CD4-positive, alpha-beta T cell (primary cell): ENCODE results near the gene TKFC. TPM values are rescaled to one million over a fixed set of nuclear protein-coding genes. Genes with fewer than 3 reads are reported as not detected.

ENCODE experiments used
- ATAC-seq: fragments of 200-7000 bp; cut with Tn5 transposase; one replicate; pipeline ENCODE4 v1.10.0; 2022; ENCODE audit warnings: mild to moderate bottlenecking; ENCODE audit not compliant: poor library complexity
- CTCF ChIA-PET: fragments of 350-600 bp; sonication (Branson Sonifier 250); formaldehyde crosslinking; loops from one replicate; lab custom pipeline; 2021; ENCODE audit warnings: antibody characterized with exemption, inconsistent platforms; lab: Charles Lee
- POLR2A ChIA-PET: fragments of 350-600 bp; sonication (Branson Sonifier 250); formaldehyde crosslinking; loops from one replicate; lab custom pipeline; 2021; ENCODE audit warnings: antibody characterized with exemption, inconsistent platforms; lab: Charles Lee
- DNase-seq, 14 experiments: peaks; one replicate each; pipeline ENCODE4 v3.0.0-alpha.2; 2013 to 2020; ENCODE audit warnings: mixed read lengths in 2 of 14
- H3K27ac ChIP-seq, 2 donors: one replicate each; pipeline versions ENCODE4 v1.5.1 to v1.7.0; 2013; ENCODE audit warnings: low read length in 2 of 2, low read depth in 1 of 2, mild to moderate bottlenecking in 1 of 2
- H3K27me3 ChIP-seq, 2 experiments: 1 replicate in 1 of 2; 2 replicates in 1 of 2; pipeline versions ENCODE4 v1.6.1 to v1.7.0; 2013; ENCODE audit warnings: low read length in 2 of 2, control low read depth in 1 of 2, mild to moderate bottlenecking in 1 of 2, moderate library complexity in 1 of 2; ENCODE audit not compliant: insufficient read depth in 2 of 2, control insufficient read depth in 1 of 2
- H3K36me3 ChIP-seq: one replicate; pipeline ENCODE4 v1.6.1; 2013; ENCODE audit warnings: low read length, control low read depth; ENCODE audit not compliant: insufficient read depth
- H3K4me1 ChIP-seq: one replicate; pipeline ENCODE4 v1.6.1; 2013; ENCODE audit warnings: low read length, control low read depth; ENCODE audit not compliant: insufficient read depth
- H3K4me3 ChIP-seq: one replicate; pipeline ENCODE4 v1.5.1; 2013; ENCODE audit warnings: mild to moderate bottlenecking, low read length, moderate library complexity
- H3K9me3 ChIP-seq, 2 experiments: 1 replicate in 1 of 2; 2 replicates in 1 of 2; pipeline versions ENCODE4 v1.6.1 to v1.7.0; 2013; ENCODE audit warnings: low read length in 2 of 2, mild to moderate bottlenecking in 2 of 2, control low read depth in 1 of 2, moderate library complexity in 1 of 2; ENCODE audit not compliant: control insufficient read depth in 1 of 2, insufficient read depth in 1 of 2
- H3K27ac Mint-ChIP-seq: one replicate; pipeline ENCODE4 v1.8.0; 2020; ENCODE audit warnings: mixed read lengths
- H3K27me3 Mint-ChIP-seq: one replicate; pipeline ENCODE4 v1.8.0; 2021; ENCODE audit warnings: mixed read lengths
- H3K36me3 Mint-ChIP-seq: one replicate; pipeline ENCODE4 v1.8.0; 2021; ENCODE audit warnings: low read depth, mixed read lengths
- H3K4me1 Mint-ChIP-seq: one replicate; pipeline ENCODE4 v1.8.0; 2021; ENCODE audit warnings: low read depth, mixed read lengths
- H3K4me3 Mint-ChIP-seq: one replicate; pipeline ENCODE4 v1.8.0; 2020; ENCODE audit warnings: mild to moderate bottlenecking, mixed read lengths
- H3K9me3 Mint-ChIP-seq: one replicate; pipeline ENCODE4 v1.8.0; 2020; ENCODE audit warnings: mixed read lengths
- CTCF ChIP-seq: fragments of 200-600 bp; IDR thresholded peaks from one replicate; pipeline ENCODE4 v1.8.0; 2022; ENCODE audit warnings: antibody characterized with exemption, mild to moderate bottlenecking
- intact Hi-C, 2 experiments: fragments of 100-400 bp; cut with DNase I in 1 of 2; cut with micrococcal nuclease in 1 of 2; formaldehyde crosslinking; loops; one replicate each; pipeline versions ENCODE4 v1.15.1 to v1.9.0; 2023 to 2025; cut with DNase I, micrococcal nuclease
- total RNA-seq, 174 experiments: library from RNA in 2 of 174; stranded (reverse) in 2 of 174; gene quantifications; one replicate each; pipeline ENCODE4 v1.2.3 and lab custom pipeline; 2021 to 2026

The TKFC gene
- total RNA-seq, 2 experiments from 2014 or later: 21.8 to 26.3 TPM

GRCh38 chr11:61325649-61326414, 7.2 kb upstream of the TKFC start:
- Histone ChIP-seq H3K4me1 (peaks cover 8% of the 10 kb centered on the region), H3K36me3 (peaks cover 92% of the 10 kb centered on the region), H3K27ac (no peak overlapping the region), H3K27me3 (no peaks in the 10 kb centered on the region), H3K9me3 (no peaks in the 10 kb centered on the region), H3K4me3 (no peak overlapping the region)
- Mint-ChIP-seq H3K27me3 (no peaks in the 10 kb centered on the region), H3K4me3 (no peak overlapping the region), H3K9me3 (no peaks in the 10 kb centered on the region), H3K27ac (no peak overlapping the region), H3K4me1 (peaks cover 32% of the 10 kb centered on the region), H3K36me3 (peaks cover 98% of the 10 kb centered on the region)
- ChIA-PET CTCF (interaction anchor here (2.0 kb wide), 1 partner anchor 10 kb away, joined by 8 read pairs; no protein-coding TSS in a partner anchor), POLR2A (no interaction called here)
- ATAC-seq (no peak), DNase-seq (no peak)
- intact Hi-C loops: no loop called here
- TF ChIP-seq CTCF: no peak

- no peaks in the 10 kb centered on the region for H3K27me3 Mint-ChIP-seq
- H3K4me3 Mint-ChIP-seq: no peak overlapping the region
- POLR2A ChIA-PET: interaction anchor here (0.9 kb wide), 1 partner anchor 34 kb away, joined by 3 read pairs; the partner anchor contains the start of genes CYB561A3 and TMEM138
- no peak for TF ChIP-seq CTCF
- ATAC-seq (no peak), DNase-seq (no peak)
- Histone ChIP-seq H3K4me1 (peaks cover 26% of the 10 kb centered on the region), H3K27ac (no peak overlapping the region), H3K4me3 (no peak overlapping the region), H3K9me3 (no peaks in the 10 kb centered on the region), H3K27me3 (no peaks in the 10 kb centered on the region), H3K36me3 (peaks cover 74% of the 10 kb centered on the region)
- no peak overlapping the region for H3K27ac Mint-ChIP-seq
- intact Hi-C loops: no loop called here
- peaks cover 50% of the 10 kb centered on the region for H3K4me1 Mint-ChIP-seq
- peaks cover 97% of the 10 kb centered on the region for H3K36me3 Mint-ChIP-seq
- no peaks in the 10 kb centered on the region for H3K9me3 Mint-ChIP-seq
- CTCF ChIA-PET: interaction anchor here (1.3 to 2.0 kb wide), 3 partner anchors 8 to 108 kb away, joined by 3 to 8 read pairs (median 6); no protein-coding TSS in a partner anchor
Measured at GRCh38 chr11:61327669-61328071, 5.4 kb upstream of the TKFC start.

- Histone ChIP-seq H3K36me3 (peaks cover 67% of the 10 kb centered on the region), H3K4me1 (peaks cover 30% of the 10 kb centered on the region), H3K27me3 (no peaks in the 10 kb centered on the region), H3K9me3 (no peaks in the 10 kb centered on the region), H3K27ac (no peak overlapping the region), H3K4me3 (no peak overlapping the region)
- no peak for ATAC-seq
- peaks cover 92% of the 10 kb centered on the region for H3K36me3 Mint-ChIP-seq
- intact Hi-C loops: no loop called here
- H3K27me3 Mint-ChIP-seq: no peaks in the 10 kb centered on the region
- H3K27ac Mint-ChIP-seq: no peak overlapping the region
- ChIA-PET POLR2A (no interaction called here), CTCF (interaction anchor here (1.3 to 2.0 kb wide), 2 partner anchors 57 to 107 kb away, joined by 3 to 6 read pairs; no protein-coding TSS in a partner anchor)
- no peaks in the 10 kb centered on the region for H3K9me3 Mint-ChIP-seq
- TF ChIP-seq CTCF: no peak
- peaks cover 55% of the 10 kb centered on the region for H3K4me1 Mint-ChIP-seq
- no peak for DNase-seq
- H3K4me3 Mint-ChIP-seq: no peak overlapping the region
Measured at GRCh38 chr11:61328351-61328750, 4.7 kb upstream of the TKFC start.
